ENCODE measurements around the gene GABRR2. TPM values are rescaled to one million over a fixed set of nuclear protein-coding genes. Genes with fewer than 3 reads are reported as not detected.

Gene GABRR2
- total RNA-seq, 3 donors from 2014 or later (not counting 1 experiment from before 2014, with no cell fraction given): 0.57 to 2.2 (median 1.0) TPM

DNA sequence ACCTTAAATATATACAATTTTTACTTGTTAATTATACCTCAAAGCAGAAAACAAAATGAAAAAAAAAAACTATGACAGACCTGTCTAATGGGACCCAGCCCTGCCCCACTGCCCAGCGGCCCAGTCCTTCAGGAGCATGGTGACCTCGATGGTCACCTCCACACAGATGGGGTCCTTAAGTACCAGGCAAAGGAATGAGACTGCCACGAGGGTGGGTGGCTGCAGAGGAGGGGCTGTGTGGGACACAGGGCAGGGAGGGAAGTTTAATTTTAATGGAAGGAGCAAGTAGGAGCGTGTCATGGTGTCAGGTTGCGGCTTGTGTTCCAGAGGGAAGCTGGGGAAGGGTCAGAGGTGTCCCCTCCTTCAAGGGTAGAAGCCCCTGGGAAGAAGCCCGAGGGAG lies 28.6 kb downstream of the GABRR2 start:
- no peak overlapping the region for H3K4me3 Mint-ChIP-seq
- no peaks in the 10 kb centered on the region for H3K4me1 Mint-ChIP-seq
- no peaks in the 10 kb centered on the region for H3K36me3 ChIP-seq (ENCODE audit: control insufficient read depth, insufficient read depth, low read length)
- H3K27ac ChIP-seq (ENCODE audit: low read length): no peak overlapping the region
- H3K36me3 Mint-ChIP-seq: no peaks in the 10 kb centered on the region
- no peaks in the 10 kb centered on the region for H3K27me3 Mint-ChIP-seq (ENCODE audit: low read depth in 2 of 2)
- no peak overlapping the region for H3K27ac Mint-ChIP-seq
- no peak overlapping the region for H3K4me3 ChIP-seq (ENCODE audit: low read length)
- no peaks in the 10 kb centered on the region for H3K27me3 ChIP-seq (ENCODE audit: control insufficient read depth, insufficient read depth, low read length)
- ATAC-seq (no peak), DNase-seq (no peak)
- no peaks in the 10 kb centered on the region for H3K9me3 Mint-ChIP-seq
- intact Hi-C loops (cut with micrococcal nuclease): no loop called here
- TF ChIP-seq, protein P1, sequence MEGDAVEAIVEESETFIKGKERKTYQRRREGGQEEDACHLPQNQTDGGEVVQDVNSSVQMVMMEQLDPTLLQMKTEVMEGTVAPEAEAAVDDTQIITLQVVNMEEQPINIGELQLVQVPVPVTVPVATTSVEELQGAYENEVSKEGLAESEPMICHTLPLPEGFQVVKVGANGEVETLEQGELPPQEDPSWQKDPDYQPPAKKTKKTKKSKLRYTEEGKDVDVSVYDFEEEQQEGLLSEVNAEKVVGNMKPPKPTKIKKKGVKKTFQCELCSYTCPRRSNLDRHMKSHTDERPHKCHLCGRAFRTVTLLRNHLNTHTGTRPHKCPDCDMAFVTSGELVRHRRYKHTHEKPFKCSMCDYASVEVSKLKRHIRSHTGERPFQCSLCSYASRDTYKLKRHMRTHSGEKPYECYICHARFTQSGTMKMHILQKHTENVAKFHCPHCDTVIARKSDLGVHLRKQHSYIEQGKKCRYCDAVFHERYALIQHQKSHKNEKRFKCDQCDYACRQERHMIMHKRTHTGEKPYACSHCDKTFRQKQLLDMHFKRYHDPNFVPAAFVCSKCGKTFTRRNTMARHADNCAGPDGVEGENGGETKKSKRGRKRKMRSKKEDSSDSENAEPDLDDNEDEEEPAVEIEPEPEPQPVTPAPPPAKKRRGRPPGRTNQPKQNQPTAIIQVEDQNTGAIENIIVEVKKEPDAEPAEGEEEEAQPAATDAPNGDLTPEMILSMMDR (IDR thresholded peaks at IDR 0.05): no peak
- no peaks in the 10 kb centered on the region for H3K4me1 ChIP-seq (ENCODE audit: control insufficient read depth, insufficient read depth, low read length)
- WGBS (ENCODE audit: insufficient coverage): 88% methylated on average over 6 of the region's 6 CpGs
- no peaks in the 10 kb centered on the region for H3K9me3 ChIP-seq (ENCODE audit: control insufficient read depth, insufficient read depth, low read length)

DNA sequence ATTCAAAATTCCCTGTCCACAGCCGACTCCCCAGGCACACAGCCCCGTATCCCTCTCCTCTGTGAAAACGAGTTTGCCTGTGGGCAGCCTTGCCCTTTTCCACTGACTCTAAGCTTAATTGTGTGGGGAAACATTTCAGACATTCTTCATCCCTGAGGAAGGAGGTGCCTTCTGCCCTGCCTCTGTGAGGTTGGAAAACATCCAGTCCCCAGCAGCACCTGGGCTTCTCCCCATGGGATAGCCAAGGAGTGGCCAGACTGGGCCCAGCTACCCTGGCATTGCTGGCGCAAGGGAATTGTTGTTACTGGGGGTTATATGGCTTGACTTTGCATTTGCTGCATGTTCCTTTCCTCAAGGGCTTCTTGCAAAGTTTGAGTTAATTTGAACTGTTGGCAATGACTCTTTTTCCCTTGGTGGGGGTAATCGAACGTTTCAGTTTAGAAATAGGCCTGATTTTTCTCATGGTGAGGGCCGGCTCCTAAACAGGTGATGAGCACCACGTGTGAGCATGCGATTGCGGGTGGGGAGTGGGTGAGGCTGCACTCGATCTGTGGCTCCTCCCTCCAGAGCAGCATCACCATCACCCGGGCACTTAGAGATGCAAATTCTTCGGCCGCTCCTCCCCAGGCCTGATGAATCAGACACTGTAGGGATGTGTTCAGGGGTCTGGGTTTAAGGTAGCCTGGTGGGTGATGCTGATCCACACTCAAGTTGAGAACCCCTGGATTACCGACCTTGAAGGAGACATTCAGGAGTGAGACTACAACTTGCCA lies 29.9 kb downstream of the GABRR2 start:
- intact Hi-C loops (cut with micrococcal nuclease): no loop called here
- Mint-ChIP-seq H3K4me1 (no peaks in the 10 kb centered on the region), H3K27ac (no peak overlapping the region), H3K9me3 (no peaks in the 10 kb centered on the region), H3K36me3 (no peaks in the 10 kb centered on the region), H3K27me3 (ENCODE audit: low read depth in 2 of 2) (no peaks in the 10 kb centered on the region), H3K4me3 (no peak overlapping the region)
- Histone ChIP-seq H3K27ac (ENCODE audit: low read length) (no peak overlapping the region), H3K36me3 (ENCODE audit: control insufficient read depth, insufficient read depth, low read length) (no peaks in the 10 kb centered on the region), H3K27me3 (ENCODE audit: control insufficient read depth, insufficient read depth, low read length) (no peaks in the 10 kb centered on the region), H3K9me3 (ENCODE audit: control insufficient read depth, insufficient read depth, low read length) (no peaks in the 10 kb centered on the region), H3K4me3 (ENCODE audit: low read length) (no peak overlapping the region), H3K4me1 (ENCODE audit: control insufficient read depth, insufficient read depth, low read length) (no peaks in the 10 kb centered on the region)
- DNase-seq (no peak), ATAC-seq (no peak)
- 92% methylated on average over 14 of the region's 15 CpGs for WGBS (ENCODE audit: insufficient coverage)
- TF ChIP-seq, protein P1 (IDR thresholded peaks at IDR 0.05): no peak

DNA sequence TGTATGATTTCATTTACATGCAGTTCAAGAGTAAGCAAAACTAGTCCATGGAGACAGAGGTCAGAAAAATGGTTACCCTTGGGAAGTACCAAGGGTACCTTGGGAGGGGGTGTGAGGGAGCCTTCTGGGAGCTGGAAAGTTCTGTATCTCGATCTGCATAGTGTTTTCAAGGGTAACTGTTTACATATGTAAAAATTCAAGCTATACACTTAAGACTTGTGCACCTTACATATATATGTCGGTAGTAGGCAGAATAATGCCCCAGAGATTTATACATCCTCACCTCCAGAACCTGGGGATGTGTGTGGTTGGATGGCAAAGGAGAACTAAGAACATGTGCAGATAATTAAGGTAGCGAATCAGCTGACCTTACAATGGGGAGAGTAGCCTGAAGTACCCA lies 31.0 kb downstream of the GABRR2 start:
- Histone ChIP-seq H3K4me3 (ENCODE audit: low read length) (no peak overlapping the region), H3K9me3 (ENCODE audit: control insufficient read depth, insufficient read depth, low read length) (no peaks in the 10 kb centered on the region), H3K4me1 (ENCODE audit: control insufficient read depth, insufficient read depth, low read length) (no peaks in the 10 kb centered on the region), H3K36me3 (ENCODE audit: control insufficient read depth, insufficient read depth, low read length) (no peaks in the 10 kb centered on the region), H3K27ac (ENCODE audit: low read length) (no peak overlapping the region), H3K27me3 (ENCODE audit: control insufficient read depth, insufficient read depth, low read length) (no peaks in the 10 kb centered on the region)
- no peaks in the 10 kb centered on the region for H3K4me1 Mint-ChIP-seq
- H3K27ac Mint-ChIP-seq: no peak overlapping the region
- H3K9me3 Mint-ChIP-seq: no peaks in the 10 kb centered on the region
- no peaks in the 10 kb centered on the region for H3K27me3 Mint-ChIP-seq (ENCODE audit: low read depth in 2 of 2)
- H3K36me3 Mint-ChIP-seq: no peaks in the 10 kb centered on the region
- intact Hi-C loops (cut with micrococcal nuclease): no loop called here
- WGBS (ENCODE audit: insufficient coverage): 98% methylated on average over 2 of the region's 3 CpGs
- H3K4me3 Mint-ChIP-seq: no peak overlapping the region
- ATAC-seq: no peak
- TF ChIP-seq, protein P1 (IDR thresholded peaks at IDR 0.05): no peak
- DNase-seq: no peak

DNA sequence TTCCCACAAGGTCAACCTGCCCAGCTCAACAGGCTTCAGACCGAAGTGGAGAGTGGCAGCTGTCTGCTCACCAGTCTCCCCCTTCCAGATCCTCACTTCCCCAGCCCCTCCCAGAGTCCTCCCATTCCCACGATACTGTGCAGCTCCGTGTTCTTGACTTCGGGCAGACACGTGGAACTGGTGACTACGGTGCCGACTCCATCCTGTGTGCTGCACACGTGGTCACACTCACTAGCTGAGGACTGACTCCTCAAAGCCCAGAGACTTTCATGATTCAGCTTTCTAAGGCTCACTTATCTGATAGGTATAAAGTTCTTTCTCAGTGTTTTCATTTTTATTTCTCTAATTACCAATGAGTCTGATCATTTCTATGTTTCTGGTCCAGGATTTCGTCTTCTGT lies 32.4 kb downstream of the GABRR2 start:
- no peaks in the 10 kb centered on the region for H3K36me3 ChIP-seq (ENCODE audit: control insufficient read depth, insufficient read depth, low read length)
- no peak for DNase-seq
- H3K27me3 Mint-ChIP-seq (ENCODE audit: low read depth in 2 of 2): no peaks in the 10 kb centered on the region

More for the DNA sequence above, 32.4 kb downstream of the GABRR2 start:
- H3K4me1 Mint-ChIP-seq: no peaks in the 10 kb centered on the region
- H3K27ac Mint-ChIP-seq: no peak overlapping the region
- intact Hi-C loops (cut with micrococcal nuclease): no loop called here
- whole genome bisulfite sequencing (ENCODE audit: insufficient coverage): 93% methylated on average over 9 of the region's 9 CpGs
- H3K4me3 Mint-ChIP-seq: no peak overlapping the region
- Histone ChIP-seq H3K9me3 (ENCODE audit: control insufficient read depth, insufficient read depth, low read length) (no peaks in the 10 kb centered on the region), H3K27me3 (ENCODE audit: control insufficient read depth, insufficient read depth, low read length) (no peaks in the 10 kb centered on the region), H3K4me3 (ENCODE audit: low read length) (no peak overlapping the region), H3K4me1 (ENCODE audit: control insufficient read depth, insufficient read depth, low read length) (no peaks in the 10 kb centered on the region), H3K27ac (ENCODE audit: low read length) (no peak overlapping the region)
- H3K9me3 Mint-ChIP-seq: no peaks in the 10 kb centered on the region
- no peak for ATAC-seq
- TF ChIP-seq, protein P1 (IDR thresholded peaks at IDR 0.05): no peak
- H3K36me3 Mint-ChIP-seq: no peaks in the 10 kb centered on the region

Data from natural killer cell (primary cell).